K562 treated with DMSO at 1 percent for 12 hours (cell line): ENCODE results near the gene OR1L4. TPM values are rescaled to one million over a fixed set of nuclear protein-coding genes. Genes with fewer than 3 reads are reported as not detected.

ENCODE experiments used
- total RNA-seq: library from RNA; unstranded; fragments of 300-600 nt; gene quantifications from 2 replicates; pipeline ENCODE4 v1.2.3, GENCODE V29; 2022; ENCODE audit not compliant: insufficient read depth

Gene OR1L4
- total RNA-seq: not detected in 2 replicates

GRCh38 chr9:122723690-122724089 is at the start of gene OR1L4:
Gene OR1L4 (plus strand): TSS chr9:122723990. CDS start chr9:122723990, 0 bp downstream.

DNA sequence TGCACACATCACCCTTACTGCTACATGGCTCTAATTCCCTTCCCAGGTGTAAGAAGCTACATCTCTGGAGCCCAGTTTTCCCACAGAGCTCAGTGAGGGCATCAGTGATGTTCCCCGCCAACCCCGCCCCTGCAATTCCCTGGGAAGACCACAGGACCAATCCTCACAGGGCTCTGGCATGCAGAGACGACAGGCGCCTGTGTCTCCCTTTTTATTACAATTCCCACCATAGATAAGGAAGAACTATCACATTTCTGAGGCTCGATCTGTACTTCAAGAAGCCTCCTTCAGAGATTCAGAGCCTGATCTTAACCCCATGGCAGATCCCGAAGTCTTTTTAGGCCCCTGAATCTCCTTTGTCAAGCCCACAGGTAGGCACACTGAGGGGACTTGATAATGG is 18.2 kb downstream of the OR1L4 start, which contains the start of gene OR1L6:
Gene OR1L6 (plus strand): TSS at position 301 of the 400 bp plus-strand sequence. CDS start 7,545 bp downstream, outside the sequence.

Other genes starting within 250 kb of the OR1L4 start
- gene OR1J1, start 246.1 kb upstream of the OR1L4 start, total RNA-seq: not detected in 2 replicates
- not detected in 2 replicates for gene OR1J2, start 213.2 kb upstream of the OR1L4 start, total RNA-seq
- gene OR1J4, start 204.8 kb upstream of the OR1L4 start, total RNA-seq: not detected in 2 replicates
- gene OR1N1, start 196.7 kb upstream of the OR1L4 start, total RNA-seq: not detected in 2 replicates
- gene OR1N2, start 170.9 kb upstream of the OR1L4 start, total RNA-seq: not detected in 2 replicates
- not detected in 2 replicates for gene OR1L8, start 140.6 kb upstream of the OR1L4 start, total RNA-seq
- gene OR1Q1, start 109.3 kb upstream of the OR1L4 start, total RNA-seq: not detected in 2 replicates
- gene OR1B1, start 66.4 kb upstream of the OR1L4 start, total RNA-seq: not detected in 2 replicates
- not detected in 2 replicates for gene OR1L1, start 62.3 kb upstream of the OR1L4 start, total RNA-seq
- not detected in 2 replicates for gene OR1L3, start 48.9 kb upstream of the OR1L4 start, total RNA-seq
- not detected in 2 replicates for gene OR1L6, start 18.3 kb downstream of the OR1L4 start, total RNA-seq
- not detected in 2 replicates for gene OR5C1, start 64.9 kb downstream of the OR1L4 start, total RNA-seq
- gene OR1K1, start 76.1 kb downstream of the OR1L4 start, total RNA-seq: not detected in 2 replicates
- 7.0 and 17.6 TPM in 2 replicates for gene PDCL, start 104.6 kb downstream of the OR1L4 start, total RNA-seq
- 2.9 and 18.2 TPM in 2 replicates for gene RC3H2, start 181.4 kb downstream of the OR1L4 start, total RNA-seq
- gene ZBTB6, start 189.3 kb downstream of the OR1L4 start, total RNA-seq: 2.3 and 5.5 TPM in 2 replicates
- 1.5 and 6.0 TPM in 2 replicates for gene ZBTB26, start 207.5 kb downstream of the OR1L4 start, total RNA-seq
- 3.9 and 20.0 TPM in 2 replicates for gene RABGAP1, start 217.0 kb downstream of the OR1L4 start, total RNA-seq